PC-3 (cell line): ENCODE results near the gene THADA.

ENCODE experiments used
- CTCF ChIP-seq: fragments of 300-600 bp; sonication (generic); conservative IDR thresholded peaks from 2 replicates; pipeline ENCODE4 v1.5.1; 2017; ENCODE audit warnings: antibody characterized with exemption, low read depth, mild to moderate bottlenecking, low read length
- EZH2 ChIP-seq: fragments of 300-600 bp; sonication (generic); IDR thresholded peaks from one replicate; pipeline ENCODE4 v1.6.1; 2017; ENCODE audit warnings: antibody characterized with exemption, mild to moderate bottlenecking, low read length; ENCODE audit not compliant: unreplicated experiment

- no peak for TF ChIP-seq CTCF
- TF ChIP-seq EZH2: no peak
Observed at GRCh38 chr2:43631618-43632317, 35.9 kb upstream of the THADA start.
